Calu3 (cell line): Measurements from ENCODE around the gene C1orf198. TPM values are rescaled to one million over a fixed set of nuclear protein-coding genes. Genes with fewer than 3 reads are reported as not detected.

Experiments
- BruUV-seq: library from RNA; stranded (reverse); fragments of 400-500 nt; replicated peaks from 2 replicates; lab custom pipeline; 2021; lab: Mats Ljungman, UMichigan
- CTCF ChIA-PET: fragments of 300-600 bp; sonication (Branson Sonifier 250); formaldehyde crosslinking; loops from one replicate; lab custom pipeline; 2022; ENCODE audit warnings: antibody characterized with exemption; lab: Charles Lee
- DNase-seq: peaks from one replicate; pipeline ENCODE4 v3.0.0; 2022
- H3K27ac Mint-ChIP-seq: one replicate; pipeline ENCODE4 v1.8.0; 2022; ENCODE audit warnings: mixed read lengths; ENCODE audit not compliant: unreplicated experiment
- H3K27me3 Mint-ChIP-seq: one replicate; pipeline ENCODE4 v1.8.0; 2022; ENCODE audit warnings: mixed read lengths; ENCODE audit not compliant: unreplicated experiment
- H3K36me3 Mint-ChIP-seq: one replicate; pipeline ENCODE4 v1.8.0; 2022; ENCODE audit warnings: mild to moderate bottlenecking, moderate library complexity, mixed read lengths; ENCODE audit not compliant: insufficient read depth, unreplicated experiment
- H3K4me1 Mint-ChIP-seq: one replicate; pipeline ENCODE4 v1.8.0; 2022; ENCODE audit warnings: mild to moderate bottlenecking, low read depth, mixed read lengths; ENCODE audit not compliant: unreplicated experiment
- H3K4me3 Mint-ChIP-seq: one replicate; pipeline ENCODE4 v1.8.0; 2022; ENCODE audit warnings: mild to moderate bottlenecking, low read depth, moderate library complexity, mixed read lengths; ENCODE audit not compliant: unreplicated experiment
- H3K9me3 Mint-ChIP-seq: one replicate; pipeline ENCODE4 v1.8.0; 2022; ENCODE audit warnings: low read depth, mixed read lengths; ENCODE audit not compliant: unreplicated experiment
- intact Hi-C: fragments of 100-400 bp; cut with micrococcal nuclease; formaldehyde crosslinking; loops from one replicate; pipeline ENCODE4 v1.10.0; 2022; ENCODE audit not compliant: unreplicated experiment
- total RNA-seq: library from RNA; stranded (reverse); gene quantifications from 2 replicates; pipeline ENCODE4 v1.2.3, GENCODE V29; 2022
- TF ChIP-seq, protein P1 (sequence below): fragments of 200-600 bp; IDR thresholded peaks from one replicate; pipeline ENCODE4 v1.8.0; 2022; ENCODE audit warnings: antibody characterized with exemption; ENCODE audit not compliant: unreplicated experiment

Gene C1orf198
- total RNA-seq, 1 experiment from 2014 or later, result 80.4 TPM

DNA sequence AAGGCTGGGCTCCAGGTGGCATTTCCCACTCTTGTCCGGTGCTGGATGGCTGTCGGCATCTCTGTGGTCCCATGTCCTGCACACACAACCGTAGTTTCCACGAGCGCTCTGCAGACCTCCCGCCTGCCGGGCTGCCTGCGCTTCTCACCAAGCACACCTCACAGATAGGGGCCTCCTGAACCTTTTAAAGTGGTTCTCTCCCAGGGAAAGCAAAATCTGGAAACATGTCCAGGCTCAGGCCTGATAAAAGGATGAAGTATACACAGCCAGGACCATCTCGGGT lies 74.9 kb downstream of the C1orf198 start:
- Mint-ChIP-seq H3K27me3 (peaks cover 7% of the 10 kb centered on the region), H3K9me3 (no peaks in the 10 kb centered on the region), H3K4me1 (no peaks in the 10 kb centered on the region), H3K36me3 (no peaks in the 10 kb centered on the region), H3K27ac (no peak overlapping the region), H3K4me3 (no peak overlapping the region)
- no TSS peak for BruUV-seq
- CTCF ChIA-PET, result interaction anchor here (1.1 kb wide), 1 partner anchor 51 kb away, joined by 3 read pairs; no protein-coding TSS in a partner anchor
- intact Hi-C loops, result loop anchor here (1.0 kb wide), 1 partner anchor 161 kb away; no protein-coding TSS in a partner anchor
- no peak for DNase-seq
- TF ChIP-seq, protein P1, sequence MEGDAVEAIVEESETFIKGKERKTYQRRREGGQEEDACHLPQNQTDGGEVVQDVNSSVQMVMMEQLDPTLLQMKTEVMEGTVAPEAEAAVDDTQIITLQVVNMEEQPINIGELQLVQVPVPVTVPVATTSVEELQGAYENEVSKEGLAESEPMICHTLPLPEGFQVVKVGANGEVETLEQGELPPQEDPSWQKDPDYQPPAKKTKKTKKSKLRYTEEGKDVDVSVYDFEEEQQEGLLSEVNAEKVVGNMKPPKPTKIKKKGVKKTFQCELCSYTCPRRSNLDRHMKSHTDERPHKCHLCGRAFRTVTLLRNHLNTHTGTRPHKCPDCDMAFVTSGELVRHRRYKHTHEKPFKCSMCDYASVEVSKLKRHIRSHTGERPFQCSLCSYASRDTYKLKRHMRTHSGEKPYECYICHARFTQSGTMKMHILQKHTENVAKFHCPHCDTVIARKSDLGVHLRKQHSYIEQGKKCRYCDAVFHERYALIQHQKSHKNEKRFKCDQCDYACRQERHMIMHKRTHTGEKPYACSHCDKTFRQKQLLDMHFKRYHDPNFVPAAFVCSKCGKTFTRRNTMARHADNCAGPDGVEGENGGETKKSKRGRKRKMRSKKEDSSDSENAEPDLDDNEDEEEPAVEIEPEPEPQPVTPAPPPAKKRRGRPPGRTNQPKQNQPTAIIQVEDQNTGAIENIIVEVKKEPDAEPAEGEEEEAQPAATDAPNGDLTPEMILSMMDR, result no peak

DNA sequence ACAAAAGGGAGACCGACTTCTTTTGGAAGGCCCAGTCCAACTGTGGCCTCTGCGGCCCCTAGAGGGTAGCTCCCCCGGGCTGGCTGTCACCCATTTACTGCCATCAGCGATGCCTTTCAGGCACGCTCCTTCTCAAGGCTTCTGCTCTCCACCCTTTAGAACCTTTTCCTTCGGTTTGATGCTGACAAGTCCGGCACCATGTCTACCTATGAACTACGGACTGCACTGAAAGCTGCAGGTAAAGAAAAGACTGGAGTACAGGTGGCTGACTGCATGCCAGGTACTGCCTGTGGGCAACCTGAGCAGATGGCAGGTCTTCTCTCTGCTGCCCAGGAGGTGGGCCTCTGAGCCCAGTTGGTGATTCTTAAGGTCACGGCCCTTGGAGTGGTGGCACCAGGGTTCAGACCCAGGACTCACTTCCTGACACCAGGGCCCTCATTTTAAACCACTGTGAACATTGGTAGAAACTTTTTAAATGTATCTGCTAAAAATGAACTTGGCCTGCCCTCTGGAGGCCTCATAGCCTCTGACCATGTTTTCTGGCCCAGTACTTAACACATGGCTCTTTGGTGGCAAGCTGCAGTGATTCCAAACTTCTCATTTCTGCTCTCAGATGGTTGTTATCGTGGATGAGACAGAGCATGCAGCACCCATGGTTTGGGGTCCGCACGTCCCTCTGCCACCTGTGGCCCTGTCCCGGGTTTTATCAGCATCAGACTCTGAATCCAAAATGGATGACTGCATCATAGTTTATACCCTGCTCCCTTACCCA lies 75.4 kb downstream of the C1orf198 start:
- no peaks in the 10 kb centered on the region for H3K4me1 Mint-ChIP-seq
- H3K36me3 Mint-ChIP-seq, result no peaks in the 10 kb centered on the region
- H3K27ac Mint-ChIP-seq, result no peak overlapping the region
- TF ChIP-seq, protein P1, result no peak
- intact Hi-C loops, result loop anchor here (1.0 kb wide), 1 partner anchor 161 kb away; no protein-coding TSS in a partner anchor
- no peaks in the 10 kb centered on the region for H3K9me3 Mint-ChIP-seq
- CTCF ChIA-PET, result interaction anchor here (1.1 kb wide), 1 partner anchor 50 kb away, joined by 3 read pairs; no protein-coding TSS in a partner anchor
- H3K4me3 Mint-ChIP-seq, result no peak overlapping the region
- H3K27me3 Mint-ChIP-seq, result peaks cover 7% of the 10 kb centered on the region
- no peak for DNase-seq
- BruUV-seq, result no TSS peak

DNA sequence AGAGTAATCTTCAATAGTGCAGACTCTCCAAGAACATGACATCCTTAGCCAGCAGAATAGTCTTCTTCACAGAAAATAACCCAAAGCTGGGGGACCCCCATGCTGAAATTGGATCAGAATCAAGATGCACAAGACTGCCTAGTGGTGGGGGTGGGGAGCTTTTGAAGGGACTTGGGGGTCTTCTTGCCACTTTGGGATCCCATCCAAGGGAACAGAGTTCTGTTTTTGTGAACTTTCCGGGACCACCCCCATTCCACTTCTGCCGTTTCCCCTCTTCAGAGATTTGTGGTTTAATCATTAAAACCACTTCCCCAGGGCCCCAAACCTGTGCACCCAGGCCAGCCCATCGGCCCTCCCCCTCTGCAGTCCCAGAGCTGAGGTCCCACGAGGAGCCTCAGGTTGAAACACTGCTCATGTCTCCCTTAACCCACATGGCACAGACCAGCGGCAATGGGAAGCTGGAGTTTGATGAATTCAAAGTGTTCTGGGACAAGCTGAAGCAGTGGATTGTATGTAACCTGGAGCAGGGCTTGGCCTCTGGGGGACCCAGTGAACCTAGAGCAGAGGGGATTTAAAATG lies 76.2 kb downstream of the C1orf198 start:
- Mint-ChIP-seq H3K9me3 (no peaks in the 10 kb centered on the region), H3K4me3 (no peak overlapping the region), H3K27ac (no peak overlapping the region), H3K4me1 (no peaks in the 10 kb centered on the region), H3K27me3 (peaks cover 7% of the 10 kb centered on the region), H3K36me3 (no peaks in the 10 kb centered on the region)
- no peak for DNase-seq
- TF ChIP-seq, protein P1, result no peak
- intact Hi-C loops, result no loop called here
- CTCF ChIA-PET, result interaction anchor here (0.6 kb wide), 1 partner anchor 27 kb away, joined by 4 read pairs; no protein-coding TSS in a partner anchor
- no TSS peak for BruUV-seq

- DNase-seq, result no peak
- H3K4me3 Mint-ChIP-seq, result no peak overlapping the region
- H3K9me3 Mint-ChIP-seq, result no peaks in the 10 kb centered on the region
- no peaks in the 10 kb centered on the region for H3K4me1 Mint-ChIP-seq
- no TSS peak for BruUV-seq
- TF ChIP-seq, protein P1, result no peak
- no peak overlapping the region for H3K27ac Mint-ChIP-seq
- intact Hi-C loops, result no loop called here
- CTCF ChIA-PET, result interaction anchor here (1.0 kb wide), 1 partner anchor 8 kb away, joined by 7 read pairs; no protein-coding TSS in a partner anchor
- H3K27me3 Mint-ChIP-seq, result peaks cover 7% of the 10 kb centered on the region
- no peaks in the 10 kb centered on the region for H3K36me3 Mint-ChIP-seq
Measured at GRCh38 chr1:230790026-230790425, 78.3 kb downstream of the C1orf198 start.
